Stomach (tissue), 9 donors: ENCODE data around the gene TMPRSS5. TPM values are rescaled to one million over a fixed set of nuclear protein-coding genes. Genes with fewer than 3 reads are reported as not detected.
"Not testable (repeated sequence)": the region's sequence is repeated elsewhere in the genome, so short reads cannot be mapped to it uniquely, and the experiment has no call there.

ENCODE experiments used
- DNase-seq, 2 donors: peaks; one replicate each; pipeline versions ENCODE4 v3.0.0 to v3.0.0-alpha.2; 2013 to 2019
- H3K27ac ChIP-seq, 5 donors: fragments of 200-600 bp in 4 of 5; sonication (generic) in 4 of 5; one replicate each; pipeline ENCODE4 v1.5.1; 2013 to 2019; ENCODE audit warnings: mild to moderate bottlenecking in 1 of 5, moderate library complexity in 1 of 5
- H3K27me3 ChIP-seq, 3 donors: fragments of 200-600 bp; sonication (generic); one replicate each; pipeline ENCODE4 v1.5.1; 2017 to 2019; ENCODE audit warnings: mixed run types in 1 of 3
- H3K36me3 ChIP-seq, 4 donors: fragments of 200-600 bp; sonication (generic); 1 replicate in 3 of 4; 2 replicates in 1 of 4; pipeline ENCODE4 v1.5.1; 2016 to 2019
- H3K4me1 ChIP-seq, 4 donors: fragments of 200-600 bp; sonication (generic); one replicate each; pipeline ENCODE4 v1.5.1; 2016 to 2019
- H3K4me3 ChIP-seq, 4 donors: fragments of 200-600 bp; sonication (generic) in 3 of 4; one replicate each; pipeline ENCODE4 v1.5.1; 2016 to 2019; ENCODE audit warnings: mild to moderate bottlenecking in 1 of 4
- H3K9me3 ChIP-seq, 4 donors: fragments of 200-600 bp; sonication (generic); one replicate each; pipeline ENCODE4 v1.5.1; 2016 to 2019
- EP300 ChIP-seq: sonication (generic); formaldehyde crosslinking; IDR thresholded peaks from one replicate; pipeline ENCODE4 v1.6.1; 2017; ENCODE audit warnings: antibody characterized with exemption
- POLR2A ChIP-seq, 4 donors: fragments of 450-650 bp; IDR thresholded peaks; one replicate each; pipeline ENCODE4 v1.6.1; 2016; ENCODE audit warnings: antibody characterized with exemption in 4 of 4, control low read depth in 2 of 4, mild to moderate bottlenecking in 1 of 4, moderate library complexity in 1 of 4
- POLR2AphosphoS5 ChIP-seq, 3 donors: sonication (generic); formaldehyde crosslinking; IDR thresholded peaks; one replicate each; pipeline ENCODE4 v1.6.1; 2016; ENCODE audit warnings: antibody characterized with exemption in 3 of 3
- WGBS, 5 donors: extraction: QIAGEN DNeasy Blood & Tissue Kit in 3 of 5; methylation state at CpG; one replicate each; pipeline versions ENCODE4 v1.1.5 to v1.1.7; 2013 to 2018; 5-methylcytosine and 5-hydroxymethylcytosine counted together
- intact Hi-C: fragments of 100-400 bp; cut with DNase I; formaldehyde crosslinking; loops from one replicate; pipeline ENCODE4 v1.15.1; 2023; ENCODE audit warnings: low total_unique reads
- polyA plus RNA-seq, 3 donors: library from polyadenylated mRNA; stranded (reverse); fragments of 200-250 nt; gene quantifications; one replicate each; pipeline ENCODE4 v1.2.3, GENCODE V29; 2013
- total RNA-seq, 5 donors: library from RNA; depleted of rRNA; stranded (reverse); fragments of >200 nt; gene quantifications; one replicate each; pipeline versions ENCODE4 v1.1.0 to v1.2.3, GENCODE V29; 2014 to 2016
- TF ChIP-seq, protein P1 (sequence below), 7 experiments: fragments of 450-650 bp in 4 of 7; fragments of 200-600 bp in 3 of 7; sonication (generic) in 3 of 7; IDR thresholded peaks; one replicate each; pipeline ENCODE4 v1.5.1; 2016 to 2019; ENCODE audit warnings: antibody characterized with exemption in 7 of 7, control low read depth in 2 of 7, mild to moderate bottlenecking in 1 of 7
- donor health status: healthy with polysubstance abuse.
- donor health status: Bipolar disorder and iron deficiency.
- donor health status: healthy.

Gene TMPRSS5
- total and polyA plus RNA-seq, 8 donors, result 0.25 to 7.7 (median 0.90) TPM; not detected in 4

DNA sequence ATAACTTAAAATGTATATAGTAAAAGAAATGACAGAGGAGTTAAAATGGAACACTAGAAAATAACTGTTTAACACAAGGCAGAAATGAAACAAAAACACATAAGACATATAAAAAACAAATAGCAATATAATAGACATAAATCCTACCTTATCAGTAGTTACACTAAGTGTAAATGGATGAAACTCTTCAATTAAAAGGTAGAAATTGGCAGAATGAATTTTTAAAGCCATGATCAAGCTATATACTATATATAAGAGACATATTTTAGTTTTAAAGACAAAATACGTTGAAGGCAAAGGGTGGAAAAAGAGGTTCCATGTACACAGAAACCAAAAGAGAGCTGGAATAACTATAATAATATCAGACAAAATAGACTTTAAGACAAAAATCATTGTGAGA, 4.9 kb upstream of the TMPRSS5 start:
- intact Hi-C loops, result no loop called here
- DNase-seq, result no peak

DNA sequence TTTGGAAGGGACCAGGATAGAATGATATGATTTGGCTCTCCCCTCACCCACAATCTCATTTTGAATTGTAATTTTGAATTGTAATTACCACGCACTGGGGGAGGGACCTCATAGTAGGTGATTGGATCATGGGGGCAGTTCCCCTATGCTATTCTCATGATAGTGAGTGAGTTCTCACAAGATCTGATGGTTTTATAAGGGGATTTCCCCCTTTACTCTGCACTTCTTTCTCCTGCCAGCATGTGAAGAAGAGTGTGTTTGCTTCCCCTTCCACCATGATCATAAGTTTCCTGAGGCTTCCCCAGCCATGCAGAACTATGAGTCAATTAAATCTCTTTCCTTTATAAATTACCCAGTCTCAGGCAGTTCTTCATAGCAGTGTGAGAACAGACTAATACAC, 2.6 kb downstream of the TMPRSS5 start:
- WGBS, 5 donors, result 29 to 100% (median 96%) methylated on average over 1 of the region's 1 CpG
- H3K27ac ChIP-seq, H3K4me1 ChIP-seq, DNase-seq, H3K36me3 ChIP-seq, H3K4me3 ChIP-seq, H3K9me3 ChIP-seq, intact Hi-C loops, H3K27me3 ChIP-seq: not testable (repeated sequence)

More for the DNA sequence above, 4.9 kb upstream of the TMPRSS5 start:
- WGBS, 5 donors, result 94 to 98% (median 95%) methylated on average over 1 of the region's 1 CpG
- Histone ChIP-seq H3K27me3 (no peaks in the 10 kb centered on the region), H3K4me1 (no peaks in the 10 kb centered on the region), H3K27ac (no peak overlapping the region), H3K4me3 (no peak overlapping the region), H3K9me3 (peaks cover 0 to 18% (median 12%) of the 10 kb centered on the region in 4 donors), H3K36me3 (peaks cover 0 to 32% (median 6%) of the 10 kb centered on the region in 4 donors)
- TF ChIP-seq, protein P1, sequence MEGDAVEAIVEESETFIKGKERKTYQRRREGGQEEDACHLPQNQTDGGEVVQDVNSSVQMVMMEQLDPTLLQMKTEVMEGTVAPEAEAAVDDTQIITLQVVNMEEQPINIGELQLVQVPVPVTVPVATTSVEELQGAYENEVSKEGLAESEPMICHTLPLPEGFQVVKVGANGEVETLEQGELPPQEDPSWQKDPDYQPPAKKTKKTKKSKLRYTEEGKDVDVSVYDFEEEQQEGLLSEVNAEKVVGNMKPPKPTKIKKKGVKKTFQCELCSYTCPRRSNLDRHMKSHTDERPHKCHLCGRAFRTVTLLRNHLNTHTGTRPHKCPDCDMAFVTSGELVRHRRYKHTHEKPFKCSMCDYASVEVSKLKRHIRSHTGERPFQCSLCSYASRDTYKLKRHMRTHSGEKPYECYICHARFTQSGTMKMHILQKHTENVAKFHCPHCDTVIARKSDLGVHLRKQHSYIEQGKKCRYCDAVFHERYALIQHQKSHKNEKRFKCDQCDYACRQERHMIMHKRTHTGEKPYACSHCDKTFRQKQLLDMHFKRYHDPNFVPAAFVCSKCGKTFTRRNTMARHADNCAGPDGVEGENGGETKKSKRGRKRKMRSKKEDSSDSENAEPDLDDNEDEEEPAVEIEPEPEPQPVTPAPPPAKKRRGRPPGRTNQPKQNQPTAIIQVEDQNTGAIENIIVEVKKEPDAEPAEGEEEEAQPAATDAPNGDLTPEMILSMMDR (IDR thresholded peaks at IDR 0.05), result no peak
- TF ChIP-seq POLR2AphosphoS5 (IDR thresholded peaks at IDR 0.05) (no peak), POLR2A (IDR thresholded peaks at IDR 0.05) (no peak), EP300 (no peak)

DNA sequence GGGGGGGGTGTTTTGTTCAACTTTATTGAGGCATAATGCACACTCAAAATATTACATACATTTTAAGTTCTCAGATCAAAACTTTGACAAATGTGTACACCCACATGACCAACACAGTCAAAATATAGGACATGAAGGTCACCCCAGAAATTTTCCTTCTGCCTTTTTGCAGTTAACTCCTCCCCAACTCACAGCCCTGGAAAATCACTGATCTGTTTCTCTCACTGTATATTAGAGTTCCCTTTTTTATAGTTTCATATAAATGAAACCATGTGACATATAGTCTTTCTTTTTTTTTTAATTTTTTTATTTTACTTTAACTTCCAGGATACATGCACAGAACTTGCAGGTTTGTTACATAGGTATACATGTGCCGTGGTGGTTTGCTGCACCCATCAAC, 4.6 kb downstream of the TMPRSS5 start:
- Histone ChIP-seq H3K27ac (no peak overlapping the region), H3K4me1 (peaks cover 0 to 23% (median 8%) of the 10 kb centered on the region in 4 donors), H3K9me3 (no peaks in the 10 kb centered on the region), H3K4me3 (no peak overlapping the region), H3K36me3 (peaks cover 0 to 3% (median 0%) of the 10 kb centered on the region in 4 donors), H3K27me3 (no peaks in the 10 kb centered on the region)
- TF ChIP-seq POLR2AphosphoS5 (IDR thresholded peaks at IDR 0.05) (no peak), EP300 (no peak), POLR2A (IDR thresholded peaks at IDR 0.05) (no peak)
- TF ChIP-seq, protein P1 (IDR thresholded peaks at IDR 0.05), result no peak
- intact Hi-C loops, result no loop called here
- DNase-seq, result no peak
- WGBS, 5 donors, result 89 to 100% (median 96%) methylated on average over 1 of the region's 1 CpG

DNA sequence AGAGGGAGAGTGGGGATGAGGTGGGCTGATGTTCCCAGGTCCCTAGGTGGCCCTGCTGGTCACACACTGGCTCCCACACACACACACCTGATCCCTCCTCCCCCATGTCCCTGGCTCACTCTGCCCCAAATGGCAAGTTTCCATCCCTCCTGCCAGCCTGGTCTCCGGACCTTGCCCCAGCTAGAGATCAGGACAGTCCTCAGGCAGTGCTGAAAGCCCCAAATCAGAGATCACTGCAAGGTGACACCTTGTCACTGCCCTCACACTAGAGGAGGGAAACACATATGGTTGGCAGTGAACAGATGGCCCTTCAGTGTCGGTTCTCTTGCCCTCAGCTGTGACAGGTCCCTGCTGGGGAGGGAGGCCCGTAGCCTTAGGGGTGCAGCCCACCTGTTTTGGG, 7.6 kb downstream of the TMPRSS5 start:
- H3K27ac ChIP-seq, result peak overlapping the region in 2 of 5 donors; percentile 65 to 72
- peaks cover 0 to 20% (median 0%) of the 10 kb centered on the region in 4 donors for H3K36me3 ChIP-seq
- no peaks in the 10 kb centered on the region for H3K9me3 ChIP-seq
- TF ChIP-seq EP300 (no peak), POLR2AphosphoS5 (IDR thresholded peaks at IDR 0.05) (no peak), POLR2A (IDR thresholded peaks at IDR 0.05) (no peak)
- TF ChIP-seq, protein P1 (IDR thresholded peaks at IDR 0.05), result no peak
- no peaks in the 10 kb centered on the region for H3K27me3 ChIP-seq
- DNase-seq, result peak in 1 of 2 donors; percentile 67
- 40 to 72% (median 60%) methylated on average over 3 of the region's 3 CpGs for WGBS, 5 donors
- peaks cover 0 to 23% (median 8%) of the 10 kb centered on the region in 4 donors for H3K4me1 ChIP-seq
- intact Hi-C loops, result no loop called here
- no peak overlapping the region for H3K4me3 ChIP-seq

DNA sequence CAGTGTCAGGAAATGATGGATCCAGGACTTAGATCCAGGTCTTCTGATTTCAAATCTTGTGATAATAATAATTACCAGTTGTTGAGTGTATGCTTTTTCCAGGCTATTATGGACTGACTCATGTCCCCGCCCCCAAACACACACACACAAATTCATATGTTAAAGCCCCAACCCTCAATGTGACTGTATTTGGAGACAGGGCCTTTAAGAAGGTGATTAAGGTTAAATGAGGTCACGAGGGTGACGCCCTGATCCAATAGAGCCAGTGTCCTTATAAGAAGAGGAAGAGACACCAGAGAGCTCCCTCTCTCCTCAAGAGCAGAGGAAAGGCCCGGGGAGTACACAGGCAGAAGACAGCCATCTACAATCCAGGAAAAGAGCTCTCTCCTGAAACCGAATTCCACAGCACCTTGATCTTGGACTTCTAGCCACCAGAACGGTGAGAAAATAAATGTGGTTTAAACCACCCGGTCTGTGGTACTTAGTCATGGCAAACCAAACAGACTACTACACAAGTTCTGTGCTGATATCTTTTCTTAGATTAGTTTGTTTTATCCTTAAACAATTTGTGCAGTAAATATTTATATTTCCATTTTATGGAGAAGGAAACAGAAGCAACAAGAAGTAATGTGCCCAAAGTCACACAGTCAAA, 8.2 kb downstream of the TMPRSS5 start:
- intact Hi-C loops, result no loop called here
- H3K4me3 ChIP-seq, result no peak overlapping the region
- H3K27me3 ChIP-seq, result no peaks in the 10 kb centered on the region
- DNase-seq, result no peak
- no peaks in the 10 kb centered on the region for H3K9me3 ChIP-seq
- WGBS, 5 donors, result 39 to 56% (median 49%) methylated on average over 7 of the region's 7 CpGs
- H3K36me3 ChIP-seq, result peaks cover 0 to 20% (median 0%) of the 10 kb centered on the region in 4 donors
- peaks cover 0 to 23% (median 8%) of the 10 kb centered on the region in 4 donors for H3K4me1 ChIP-seq
- peak overlapping the region in 2 of 5 donors; percentile 65 to 72 for H3K27ac ChIP-seq
- TF ChIP-seq POLR2A (IDR thresholded peaks at IDR 0.05) (no peak), POLR2AphosphoS5 (IDR thresholded peaks at IDR 0.05) (peak in 1 of 3 donors; percentile 39), EP300 (no peak)
- TF ChIP-seq, protein P1 (IDR thresholded peaks at IDR 0.05), result no peak
